Measurements from ENCODE around the gene PTCD1.

PTCD1 gene

DNA sequence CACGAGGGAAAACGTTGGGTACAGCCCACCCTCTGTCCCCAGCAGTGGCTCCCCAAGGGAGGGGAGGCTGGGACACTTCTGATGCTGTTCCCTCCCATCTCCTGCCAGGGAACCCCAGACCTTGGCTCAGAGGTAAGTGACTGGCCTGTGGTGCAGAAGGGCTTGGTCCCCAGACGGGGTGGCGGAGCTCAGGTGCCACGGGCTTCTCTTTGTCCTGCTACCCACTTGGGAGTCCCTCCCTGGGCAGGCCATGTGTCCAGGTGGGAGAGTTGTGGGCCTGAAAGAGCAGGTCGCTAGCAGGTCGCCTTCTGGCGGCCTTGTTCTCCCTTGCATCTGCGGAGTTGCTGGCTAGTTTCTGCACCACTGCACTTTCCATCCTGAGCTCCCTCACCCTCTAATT lies 17.3 kb upstream of the PTCD1 start:
- no peaks in the 10 kb centered on the region for H3K9me3 Mint-ChIP-seq
- peak overlapping the region; percentile 74 for H3K27ac Mint-ChIP-seq
- peaks cover 2% of the 10 kb centered on the region for H3K27me3 Mint-ChIP-seq (ENCODE audit: low read depth, poor library complexity)
- peaks cover 5% of the 10 kb centered on the region for H3K4me1 Mint-ChIP-seq
- peaks cover 56% of the 10 kb centered on the region for H3K36me3 Mint-ChIP-seq (ENCODE audit: low read depth)
- DNase-seq = no peak
- TF ChIP-seq CTCF (IDR thresholded peaks at IDR 0.05) = no peak
- H3K4me3 Mint-ChIP-seq = no peak overlapping the region

GRCh38 chr7:99453105-99453504 lies 14.5 kb upstream of the PTCD1 start:
- Mint-ChIP-seq H3K27me3 (ENCODE audit: low read depth, poor library complexity) (peaks cover 2% of the 10 kb centered on the region), H3K27ac (peak overlapping the region; percentile 71), H3K36me3 (ENCODE audit: low read depth) (peaks cover 48% of the 10 kb centered on the region), H3K4me3 (no peak overlapping the region), H3K4me1 (no peaks in the 10 kb centered on the region), H3K9me3 (no peaks in the 10 kb centered on the region)
- no peak for DNase-seq
- TF ChIP-seq CTCF (IDR thresholded peaks at IDR 0.05) = no peak

DNA sequence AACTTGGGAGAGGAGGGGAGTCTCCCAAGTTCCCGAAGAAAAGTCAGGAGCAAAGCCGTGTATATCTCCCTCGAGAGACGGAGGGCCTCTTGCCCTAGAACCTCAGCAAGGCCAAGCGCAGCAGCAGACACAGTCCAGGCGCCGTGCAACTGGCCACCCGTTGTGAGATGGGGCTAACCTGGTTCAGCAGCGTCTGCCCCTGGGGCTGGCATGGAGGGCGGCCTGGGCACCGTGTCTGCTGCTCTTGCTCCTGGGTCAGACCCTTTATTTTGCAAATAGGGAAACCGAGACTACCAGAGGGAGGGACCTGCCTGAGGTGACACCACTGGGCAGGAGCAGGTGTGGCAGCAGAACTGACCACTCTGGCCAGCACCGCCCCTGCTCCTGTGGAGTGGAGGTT lies 13.9 kb upstream of the PTCD1 start:
- H3K4me1 Mint-ChIP-seq = no peaks in the 10 kb centered on the region
- no peaks in the 10 kb centered on the region for H3K9me3 Mint-ChIP-seq
- no peak for DNase-seq
- peaks cover 2% of the 10 kb centered on the region for H3K27me3 Mint-ChIP-seq (ENCODE audit: low read depth, poor library complexity)
- no peak for TF ChIP-seq CTCF (IDR thresholded peaks at IDR 0.05)
- no peak overlapping the region for H3K4me3 Mint-ChIP-seq
- peaks cover 49% of the 10 kb centered on the region for H3K36me3 Mint-ChIP-seq (ENCODE audit: low read depth)
- H3K27ac Mint-ChIP-seq = peak overlapping the region; percentile 71

DNA sequence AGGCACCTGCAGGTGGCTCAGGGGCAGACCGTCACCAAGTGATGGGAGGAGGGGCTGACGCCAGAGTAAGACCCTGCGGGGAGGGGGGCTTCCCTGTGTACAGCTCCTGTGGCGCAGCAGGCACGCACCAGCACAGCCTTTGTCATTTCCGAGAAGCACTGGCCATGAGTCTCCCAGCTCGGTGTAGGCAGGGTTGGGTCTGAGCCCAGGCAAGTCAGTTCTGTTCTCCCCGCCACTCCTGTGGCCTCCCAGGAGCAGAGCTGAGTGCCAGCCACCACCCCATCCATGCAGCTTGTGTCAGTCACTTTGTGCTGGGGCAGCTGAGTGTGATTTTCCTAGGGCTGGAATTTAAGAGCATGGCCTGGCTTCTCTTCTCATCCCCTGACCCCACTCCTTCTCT lies 13.3 kb upstream of the PTCD1 start:
- peaks cover 2% of the 10 kb centered on the region for H3K27me3 Mint-ChIP-seq (ENCODE audit: low read depth, poor library complexity)
- H3K4me3 Mint-ChIP-seq = no peak overlapping the region
- TF ChIP-seq CTCF (IDR thresholded peaks at IDR 0.05) = no peak
- H3K9me3 Mint-ChIP-seq = no peaks in the 10 kb centered on the region
- DNase-seq = no peak
- H3K27ac Mint-ChIP-seq = no peak overlapping the region
- no peaks in the 10 kb centered on the region for H3K4me1 Mint-ChIP-seq
- H3K36me3 Mint-ChIP-seq (ENCODE audit: low read depth) = peaks cover 55% of the 10 kb centered on the region

- no peaks in the 10 kb centered on the region for H3K4me1 Mint-ChIP-seq
- H3K27ac Mint-ChIP-seq = no peak overlapping the region
- H3K27me3 Mint-ChIP-seq (ENCODE audit: low read depth, poor library complexity) = peaks cover 2% of the 10 kb centered on the region
- DNase-seq = no peak
- TF ChIP-seq CTCF (IDR thresholded peaks at IDR 0.05) = no peak
- no peaks in the 10 kb centered on the region for H3K9me3 Mint-ChIP-seq
- H3K4me3 Mint-ChIP-seq = no peak overlapping the region
- peaks cover 70% of the 10 kb centered on the region for H3K36me3 Mint-ChIP-seq (ENCODE audit: low read depth)
Measured at GRCh38 chr7:99449326-99449725, 10.7 kb upstream of the PTCD1 start.

DNA sequence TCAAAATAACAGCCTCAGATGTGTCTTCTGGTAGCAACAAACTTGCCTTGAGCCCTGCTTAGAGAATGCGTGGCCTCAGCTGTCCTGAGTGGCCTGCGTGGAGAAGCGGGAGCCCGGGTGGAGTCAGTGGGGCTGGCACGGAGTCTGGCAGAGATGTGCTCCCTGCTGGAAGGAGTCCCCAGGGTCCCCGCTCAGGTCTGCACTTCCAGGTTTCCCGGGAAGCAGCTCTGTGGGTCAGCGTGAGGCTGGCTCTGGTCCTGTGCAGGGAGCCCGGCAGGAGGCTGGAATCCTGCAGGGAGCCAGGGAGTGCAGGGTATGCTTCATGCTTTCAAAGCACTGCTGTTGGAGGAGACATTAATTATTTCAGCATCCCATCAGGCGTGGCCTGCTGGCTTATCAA lies 10.3 kb upstream of the PTCD1 start:
- no peak for TF ChIP-seq CTCF (IDR thresholded peaks at IDR 0.05)
- no peaks in the 10 kb centered on the region for H3K9me3 Mint-ChIP-seq
- peaks cover 71% of the 10 kb centered on the region for H3K36me3 Mint-ChIP-seq (ENCODE audit: low read depth)
- DNase-seq = no peak
- H3K27me3 Mint-ChIP-seq (ENCODE audit: low read depth, poor library complexity) = peaks cover 5% of the 10 kb centered on the region
- no peak overlapping the region for H3K4me3 Mint-ChIP-seq
- no peak overlapping the region for H3K27ac Mint-ChIP-seq
- H3K4me1 Mint-ChIP-seq = no peaks in the 10 kb centered on the region
